Activated naive CD4-positive, alpha-beta T cell treated with anti-CD3 and anti-CD28 coated beads, Interleukin-2, amount 10 ng/mL, durations not matched to agents 5 hours and 36 hours (primary cell): ENCODE results near the gene ZNF662. TPM values are rescaled to one million over a fixed set of nuclear protein-coding genes. Genes with fewer than 3 reads are reported as not detected.

Experiments
- total RNA-seq, 2 experiments: library from RNA; stranded (reverse); gene quantifications; one replicate each; pipeline ENCODE4 v1.2.3, GENCODE V29; 2021

The ZNF662 gene
- total RNA-seq, result under 1 TPM; 0.71 to 0.87 TPM

DNA sequence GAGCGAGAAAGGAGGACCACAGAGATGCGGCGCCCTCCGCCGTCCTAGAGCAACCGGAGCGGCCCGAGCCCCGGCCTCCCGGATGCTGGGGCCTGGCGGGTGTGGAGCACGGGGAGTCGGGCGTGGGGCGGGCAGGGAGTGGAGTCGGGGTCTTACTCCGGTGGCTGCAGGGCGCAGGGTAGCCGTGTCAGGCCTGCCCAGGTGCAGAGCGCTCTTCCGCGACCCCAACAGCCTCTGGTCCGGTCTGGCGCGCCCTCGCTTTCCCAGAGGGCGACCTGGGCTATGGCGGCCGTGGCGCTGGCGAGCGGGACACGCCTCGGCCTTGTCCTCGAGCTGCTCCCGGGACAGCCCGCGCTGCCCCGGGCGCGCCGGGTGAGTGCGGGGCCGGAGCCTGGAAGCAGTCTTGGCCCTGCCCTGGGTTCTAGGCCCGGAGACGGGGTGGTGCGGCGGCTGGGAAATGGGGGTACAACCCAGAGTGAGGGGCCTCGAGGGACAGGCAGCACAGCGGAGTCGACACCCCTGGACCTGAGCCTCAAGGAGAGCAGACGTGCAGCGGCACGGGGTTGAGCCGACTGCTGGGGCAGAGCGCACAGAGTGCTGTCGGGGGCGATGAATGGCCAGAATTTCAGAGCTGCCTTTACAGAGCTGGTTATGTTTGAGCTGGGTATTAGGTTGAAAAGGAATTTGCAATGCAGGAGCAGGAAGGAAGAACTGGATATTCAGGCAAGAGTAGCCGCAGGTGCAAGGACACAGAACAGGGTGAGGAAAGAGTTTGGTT is at the start of gene ZNF662:
TSS of gene ZNF662 (plus strand) at position 73 of the 778 bp plus-strand sequence. CDS start 1,973 bp downstream, outside the sequence.

DNA sequence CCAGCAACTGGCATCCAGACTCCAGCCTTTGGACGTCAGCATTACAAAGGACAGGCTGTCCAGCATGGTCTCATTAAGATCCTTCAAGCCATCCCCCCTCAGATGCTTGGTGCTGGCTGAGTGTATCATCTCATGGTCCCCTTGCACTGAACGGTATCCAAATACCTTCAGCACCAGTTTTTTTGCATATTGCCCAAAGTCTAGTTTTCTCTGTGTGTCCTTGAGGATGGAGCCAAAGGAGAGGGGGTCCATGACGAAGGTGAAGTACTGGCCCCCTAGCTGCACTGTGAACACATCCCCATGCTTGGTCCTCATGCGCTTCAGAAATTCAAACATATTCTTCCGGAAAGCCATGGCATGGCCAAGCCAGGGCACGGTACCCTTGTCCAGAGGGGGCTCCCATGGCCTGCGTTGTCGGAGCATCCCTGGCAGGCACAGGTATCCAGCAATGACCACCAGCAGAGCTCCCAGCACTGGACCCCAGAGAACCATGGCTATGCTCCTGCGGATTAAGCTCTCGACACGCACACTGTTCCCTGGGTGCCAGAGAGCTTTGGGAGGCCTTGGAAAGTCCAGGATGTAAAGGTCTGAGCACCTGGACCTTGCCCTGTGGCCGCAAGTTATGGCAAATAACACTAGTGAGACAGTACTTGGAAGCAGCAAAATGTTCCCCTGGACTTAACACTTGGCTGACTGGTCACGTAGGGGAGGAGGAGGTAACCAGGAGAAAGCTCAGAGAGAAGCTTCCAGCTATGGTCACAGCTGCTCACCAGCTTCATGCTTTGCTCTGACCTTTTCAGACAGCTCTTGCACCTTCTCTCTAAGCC is 30.4 kb upstream of the ZNF662 start, which contains the start of gene CYP8B1:
TSS of gene CYP8B1 (minus strand) at position 555 of the 827 bp plus-strand sequence. CDS start at position 492, 63 bp downstream.

Other genes with a start within 250 kb of the ZNF662 start
- not detected for gene KLHL40, start 220.6 kb upstream of the ZNF662 start, total RNA-seq
- not detected for gene HHATL, start 203.3 kb upstream of the ZNF662 start, total RNA-seq
- gene CCDC13, start 132.9 kb upstream of the ZNF662 start, total RNA-seq, result under 1 TPM; 0.28 to 0.46 TPM
- gene HIGD1A, start 101.7 kb upstream of the ZNF662 start, total RNA-seq, result 10 to 100 TPM; 43.7 TPM
- under 1 TPM; 0.14 to 0.15 TPM for gene ACKR2, start 96.7 kb upstream of the ZNF662 start, total RNA-seq
- not detected for gene CYP8B1, start 30.3 kb upstream of the ZNF662 start, total RNA-seq
- gene GASK1A, start 73.2 kb downstream of the ZNF662 start, total RNA-seq, result not detected
- gene POMGNT2, start 199.9 kb downstream of the ZNF662 start, total RNA-seq, result 1 to 10 TPM; 6.6 to 6.7 TPM